H1 (cell line): ENCODE measurements around the gene RNF141. TPM values are rescaled to one million over a fixed set of nuclear protein-coding genes. Genes with fewer than 3 reads are reported as not detected.

ENCODE experiments used
- CTCF ChIA-PET: fragments of 300-600 bp; sonication (Branson Sonifier 250); formaldehyde crosslinking; loops from one replicate; lab custom pipeline; 2021; ENCODE audit not compliant: partially characterized antibody; lab: Charles Lee
- POLR2A ChIA-PET: fragments of 300-600 bp; sonication (Branson Sonifier 250); formaldehyde crosslinking; loops from one replicate; lab custom pipeline; 2021; ENCODE audit warnings: inconsistent platforms; ENCODE audit not compliant: partially characterized antibody; lab: Charles Lee
- DNase-seq, 2 experiments: peaks; one replicate each; pipeline versions ENCODE4 v3.0.0 to v3.0.0-alpha.2; 2010 to 2022; ENCODE audit warnings: low spot score in 2 of 2, low read depth in 1 of 2, mixed read lengths in 1 of 2
- FAIRE-seq: peaks from 2 replicates; lab custom pipeline; 2011; peaks lifted over from hg19 to GRCh38; lab: Jason Lieb, UNC
- H2AFZ ChIP-seq: 2 replicates; pipeline ENCODE4 v1.8.1; 2012; ENCODE audit warnings: low read length, inconsistent platforms
- H2AK5ac ChIP-seq: 2 replicates; pipeline ENCODE4 v1.6.1; 2013; ENCODE audit warnings: low read depth, low read length
- H2BK120ac ChIP-seq: replicated peaks from 2 replicates; pipeline ENCODE3; 2013; ENCODE audit warnings: low read depth, low read length, inconsistent platforms
- H2BK12ac ChIP-seq: 2 replicates; pipeline ENCODE4 v1.6.1; 2013; ENCODE audit warnings: low read depth, low read length
- H2BK15ac ChIP-seq: 2 replicates; pipeline ENCODE4 v1.6.1; 2013; ENCODE audit warnings: low read length
- H2BK20ac ChIP-seq: 2 replicates; pipeline ENCODE4 v1.6.1; 2013; ENCODE audit warnings: low read length
- H2BK5ac ChIP-seq: 2 replicates; pipeline ENCODE4 v1.6.1; 2013; ENCODE audit warnings: low read depth, low read length
- H3K14ac ChIP-seq: 2 replicates; pipeline ENCODE4 v1.6.1; 2013; ENCODE audit warnings: inconsistent platforms; ENCODE audit not compliant: insufficient read length
- H3K18ac ChIP-seq: 2 replicates; pipeline ENCODE4 v1.6.1; 2013; ENCODE audit warnings: low read length; ENCODE audit errors: extremely low read depth
- H3K23ac ChIP-seq: 2 replicates; pipeline ENCODE4 v1.6.1; 2013; ENCODE audit warnings: inconsistent platforms; ENCODE audit not compliant: insufficient read length
- H3K23me2 ChIP-seq: 2 replicates; pipeline ENCODE4 v1.6.1; 2013; ENCODE audit warnings: low read depth, low read length
- H3K27ac ChIP-seq: 2 replicates; pipeline ENCODE4 v1.6.1; 2011; ENCODE audit warnings: low read depth, low read length, inconsistent platforms
- H3K27me3 ChIP-seq, 4 experiments: replicated peaks in 1 of 4; 1 replicate in 1 of 4; 2 replicates in 3 of 4; pipeline versions ENCODE4 v1.6.1 to v1.8.1; 2011 to 2013; ENCODE audit warnings: low read length in 3 of 4, mild to moderate bottlenecking in 3 of 4, inconsistent platforms in 2 of 4, mixed read lengths in 2 of 4, moderate library complexity in 1 of 4; ENCODE audit not compliant: control insufficient read depth in 3 of 4, insufficient read depth in 3 of 4; ENCODE audit errors: extremely low read depth in 1 of 4
- H3K36me3 ChIP-seq, 4 experiments: 2 replicates each; pipeline versions ENCODE4 v1.6.1 to v1.8.1; 2011 to 2013; ENCODE audit warnings: mild to moderate bottlenecking in 4 of 4, low read length in 3 of 4, moderate library complexity in 2 of 4, control low read depth in 1 of 4, inconsistent platforms in 1 of 4; ENCODE audit not compliant: insufficient read depth in 4 of 4, control insufficient read depth in 2 of 4
- H3K4ac ChIP-seq: replicated peaks from 2 replicates; pipeline ENCODE3; 2013; ENCODE audit warnings: low read length, low read depth, mixed read lengths, inconsistent platforms; ENCODE audit not compliant: insufficient read length
- H3K4me1 ChIP-seq, 4 experiments: replicated peaks in 1 of 4; 1 replicate in 1 of 4; 2 replicates in 3 of 4; pipeline versions ENCODE4 v1.6.1 to v1.8.1; 2011 to 2013; ENCODE audit warnings: low read length in 3 of 4, inconsistent platforms in 2 of 4, mixed read lengths in 1 of 4; ENCODE audit not compliant: insufficient read depth in 4 of 4, control insufficient read depth in 3 of 4
- H3K4me2 ChIP-seq, 2 experiments: 2 replicates each; pipeline versions ENCODE4 v1.6.1 to v1.8.1; 2011 to 2013; ENCODE audit warnings: low read depth in 2 of 2, low read length in 2 of 2, control low read depth in 1 of 2, inconsistent platforms in 1 of 2, mild to moderate bottlenecking in 1 of 2; ENCODE audit not compliant: insufficient read depth in 1 of 2
- H3K4me3 ChIP-seq, 4 experiments: fragments of 200-600, 300-600 bp in 1 of 4; sonication (generic), shearing (Covaris generic), sonication (Bioruptor Twin) in 1 of 4; 2 replicates each; pipeline versions ENCODE4 v1.5.1 to v1.8.1; 2011 to 2016; ENCODE audit warnings: low read length in 4 of 4, low read depth in 3 of 4, control low read depth in 2 of 4, inconsistent platforms in 2 of 4, mild to moderate bottlenecking in 2 of 4, mixed read lengths in 1 of 4, moderate library complexity in 1 of 4; ENCODE audit not compliant: insufficient read depth in 2 of 4; ENCODE audit errors: extremely low read depth in 1 of 4
- H3K56ac ChIP-seq: replicated peaks from 2 replicates; pipeline ENCODE3; 2013; ENCODE audit warnings: low read depth, mild to moderate bottlenecking, mixed read lengths, low read length, inconsistent platforms; ENCODE audit not compliant: insufficient read length
- H3K79me1 ChIP-seq: 2 replicates; pipeline ENCODE4 v1.6.1; 2013; ENCODE audit warnings: low read depth, low read length, control low read depth
- H3K79me2 ChIP-seq, 2 experiments: 2 replicates each; pipeline versions ENCODE4 v1.6.1 to v1.8.1; 2012 to 2013; ENCODE audit warnings: low read length in 2 of 2, mild to moderate bottlenecking in 2 of 2, inconsistent platforms in 1 of 2; ENCODE audit not compliant: insufficient read depth in 2 of 2, control insufficient read depth in 1 of 2
- H3K9ac ChIP-seq, 4 experiments: replicated peaks in 1 of 4; 1 replicate in 1 of 4; 2 replicates in 3 of 4; pipeline versions ENCODE4 v1.6.1 to v1.8.1; 2011 to 2013; ENCODE audit warnings: low read depth in 3 of 4, low read length in 3 of 4, control low read depth in 2 of 4, mild to moderate bottlenecking in 2 of 4, moderate library complexity in 2 of 4, inconsistent platforms in 1 of 4; ENCODE audit errors: extremely low read depth in 1 of 4
- H3K9me3 ChIP-seq, 2 experiments: 2 replicates each; pipeline versions ENCODE4 v1.6.1 to v1.8.1; 2012 to 2013; ENCODE audit warnings: mild to moderate bottlenecking in 2 of 2, moderate library complexity in 2 of 2, control low read depth in 1 of 2, inconsistent platforms in 1 of 2, low read depth in 1 of 2, low read length in 1 of 2, mixed read lengths in 1 of 2; ENCODE audit not compliant: insufficient read depth in 2 of 2
- H4K20me1 ChIP-seq, 2 experiments: replicated peaks in 1 of 2; 2 replicates each; pipeline versions ENCODE3 to v1.8.1; 2011 to 2013; ENCODE audit warnings: inconsistent platforms in 2 of 2, low read length in 2 of 2, mild to moderate bottlenecking in 1 of 2; ENCODE audit not compliant: insufficient read depth in 2 of 2, control insufficient read depth in 1 of 2
- H4K5ac ChIP-seq: 2 replicates; pipeline ENCODE4 v1.6.1; 2013; ENCODE audit warnings: low read length, low read depth, mixed read lengths, inconsistent platforms; ENCODE audit not compliant: insufficient read length
- H4K8ac ChIP-seq: 2 replicates; pipeline ENCODE4 v1.8.0; 2013; ENCODE audit warnings: mild to moderate bottlenecking, moderate library complexity, low read length, inconsistent platforms; ENCODE audit not compliant: insufficient read depth; ENCODE audit errors: extremely low read depth
- H4K91ac ChIP-seq: replicated peaks from 2 replicates; pipeline ENCODE3; 2013; ENCODE audit warnings: low read length, mixed read lengths, inconsistent platforms; ENCODE audit not compliant: insufficient read length
- ASH2L ChIP-seq: fragments of 200-600, 300-600 bp; sonication (generic); IDR thresholded peaks from one replicate; pipeline ENCODE4 v1.7.1; 2017; ENCODE audit warnings: low read length
- BCL11A ChIP-seq, 2 experiments: IDR thresholded peaks; one replicate each; pipeline ENCODE4 v1.6.1; 2011; ENCODE audit warnings: low read depth in 2 of 2, low read length in 2 of 2, mild to moderate bottlenecking in 2 of 2
- CREB1 ChIP-seq: IDR thresholded peaks from 2 replicates; pipeline ENCODE4 v1.6.1; 2012; ENCODE audit warnings: inconsistent platforms
- FOSL1 ChIP-seq: IDR thresholded peaks from 2 replicates; pipeline ENCODE4 v1.6.1; 2011; ENCODE audit warnings: mild to moderate bottlenecking, low read depth, low read length, moderate library complexity; ENCODE audit not compliant: insufficient read depth
- JUN ChIP-seq: IDR thresholded peaks from 2 replicates; pipeline ENCODE4 v1.6.1; 2011; ENCODE audit warnings: low read depth, mild to moderate bottlenecking, improper control_type of control experiment, low read length
- MAFK ChIP-seq: IDR thresholded peaks from 2 replicates; pipeline ENCODE4 v1.6.1; 2012; ENCODE audit warnings: low read depth, mild to moderate bottlenecking, improper control_type of control experiment, low read length
- NRF1 ChIP-seq: IDR thresholded peaks from 2 replicates; pipeline ENCODE4 v1.6.1; 2011; ENCODE audit warnings: mild to moderate bottlenecking, low read depth, low read length, improper control_type of control experiment
- RNF2 ChIP-seq: fragments of 200-900, 300-1000 bp; sonication (generic); IDR thresholded peaks from 2 replicates; pipeline ENCODE4 v1.7.1; 2016; ENCODE audit warnings: borderline replicate concordance, low read depth, mild to moderate bottlenecking, antibody characterized with exemption, low read length; ENCODE audit not compliant: poor library complexity, severe bottlenecking; ENCODE audit errors: missing control alignments
- SIN3A ChIP-seq, 2 experiments: IDR thresholded peaks in 1 of 2; conservative IDR thresholded peaks in 1 of 2; 2 replicates each; pipeline ENCODE4 v1.6.1; 2011 to 2012; ENCODE audit warnings: low read length in 2 of 2, improper control_type of control experiment in 1 of 2, low read depth in 1 of 2, mild to moderate bottlenecking in 1 of 2
- SP1 ChIP-seq: IDR thresholded peaks from 2 replicates; pipeline ENCODE4 v1.6.1; 2011; ENCODE audit warnings: low read depth, low read length
- SP2 ChIP-seq: IDR thresholded peaks from 2 replicates; pipeline ENCODE4 v1.6.1; 2012; ENCODE audit warnings: mild to moderate bottlenecking, low read length, inconsistent platforms
- TAF1 ChIP-seq: IDR thresholded peaks from 2 replicates; pipeline ENCODE4 v1.6.1; 2011; ENCODE audit warnings: mild to moderate bottlenecking, low read depth, low read length
- ZNF274 ChIP-seq: IDR thresholded peaks from 2 replicates; pipeline ENCODE4 v1.7.0; 2012; ENCODE audit warnings: low read length, borderline replicate concordance; ENCODE audit errors: extremely low read depth
- WGBS, 2 experiments: shearing (Covaris generic) in 1 of 2; methylation state at CpG; one replicate each; pipeline versions ENCODE4 v1.1.6 to v1.1.7; 2013 to 2015; ENCODE audit warnings: low lambda C conversion rate in 2 of 2, mixed read lengths in 2 of 2, inconsistent platforms in 1 of 2, low coverage in 1 of 2, missing lambda C conversion rate in 1 of 2; ENCODE audit not compliant: insufficient replicate concordance in 2 of 2, insufficient coverage in 1 of 2, insufficient read length in 1 of 2; ENCODE audit errors: extremely low coverage in 1 of 2, missing lambda C conversion rate in 1 of 2; 5-methylcytosine and 5-hydroxymethylcytosine counted together
- polyA plus RNA-seq, 7 experiments: library from polyadenylated mRNA; depleted of rRNA in 3 of 7; stranded (reverse) in 5 of 7; unstranded in 2 of 7; fragments of >200 nt in 5 of 7; fragments of 200-250 nt in 2 of 7; gene quantifications; 1 replicate in 5 of 7; 2 replicates in 1 of 7; 4 replicates in 1 of 7; pipeline versions ENCODE4 v1.2.1 to v1.2.3, GENCODE V29; 2011 to 2013; ENCODE audit warnings: missing spikeins in 2 of 7, mixed read lengths in 2 of 7
- total RNA-seq: library from RNA; stranded (reverse); fragmentation: NEBNext Ultra II Directional; extraction: Animal tissue kit (Norgen Biotek cat#: 25700); gene quantifications from 2 replicates; pipeline ENCODE4 v1.2.1, GENCODE V29; 2021

The RNF141 gene
- total and polyA plus RNA-seq, 2 of the 8 experiments (the other 6 are each of a cell fraction or from before 2014, with no cell fraction given) = 8.5 to 22.8 TPM

GRCh38 chr11:10496296-10496936 lies 44.6 kb downstream of the RNF141 start:
- Histone ChIP-seq H3K4me1 (peaks cover 0 to 8% (median 0%) of the 10 kb centered on the region in 4 experiments; a peak in 2 of 7 replicates), H4K20me1 (peaks cover 0 to 9% of the 10 kb centered on the region in 2 experiments), H2BK120ac (no peak overlapping the region), H3K79me2 (no peaks in the 10 kb centered on the region), H4K8ac (no peak overlapping the region), H2BK5ac (no peak overlapping the region), H3K27me3 (no peaks in the 10 kb centered on the region; a peak in 1 of 7 replicates), H4K91ac (no peak overlapping the region), H3K9me3 (no peaks in the 10 kb centered on the region; a peak in 1 of 4 replicates), H2AK5ac (no peak overlapping the region), H3K27ac (no peak overlapping the region), H3K23ac (no peak overlapping the region), H2BK20ac (no peak overlapping the region), H3K4me2 (no peak overlapping the region), H3K23me2 (peaks cover 2% of the 10 kb centered on the region; the same call in 1 of the 2 replicates), H3K4me3 (no peak overlapping the region), H2BK12ac (no peak overlapping the region), H3K9ac (no peak overlapping the region), H2BK15ac (no peak overlapping the region), H3K79me1 (no peaks in the 10 kb centered on the region), H3K14ac (no peak overlapping the region), H3K18ac (no peak overlapping the region), H2AFZ (no peak overlapping the region), H3K56ac (no peak overlapping the region), H3K4ac (no peak overlapping the region), H4K5ac (no peak overlapping the region), H3K36me3 (no peaks in the 10 kb centered on the region; a peak in 1 of 8 replicates)
- 88% methylated on average over 4 of the region's 4 CpGs; no CpG with 5 or more reads in 1 of the 2 experiments for WGBS, 2 experiments
- FAIRE-seq (no peak), DNase-seq (no peak)
- ChIA-PET POLR2A (interaction anchor here (1.2 to 1.3 kb wide), 2 partner anchors 8 to 15 kb away, joined by 3 to 6 read pairs; no protein-coding TSS in a partner anchor), CTCF (interaction anchor here (0.5 to 2.8 kb wide), 9 partner anchors 14 to 155 kb away, joined by 3 to 6 read pairs (median 3); partner anchors contain the start of gene RNF141)
- TF ChIP-seq ASH2L (no peak), NRF1 (no peak), SIN3A (conservative IDR thresholded peaks at IDR 0.05 in 1 of 2, IDR thresholded peaks at IDR 0.05 in 1 of 2; ENCODE audit: low read depth in 1 of 2, low read length in 2 of 2) (no peak), FOSL1 (no peak), SP1 (no peak), SP2 (no peak), RNF2 (no peak), JUN (no peak), ZNF274 (no peak), MAFK (no peak), TAF1 (no peak), CREB1 (no peak), BCL11A (IDR thresholded peaks at IDR 0.05; ENCODE audit: low read depth in 2 of 2, low read length in 2 of 2) (no peak)
